Inflammatory macrophage treated with lipopolysaccharide for 4 hours (primary cell): ENCODE data around the gene RNF207.
A peak's percentile ranks its signal among the peaks of the same experiment; 100 is the strongest.

Experiments
- DNase-seq: peaks from one replicate; pipeline ENCODE4 v3.0.0-alpha.2; 2020

The RNF207 gene, protein sequence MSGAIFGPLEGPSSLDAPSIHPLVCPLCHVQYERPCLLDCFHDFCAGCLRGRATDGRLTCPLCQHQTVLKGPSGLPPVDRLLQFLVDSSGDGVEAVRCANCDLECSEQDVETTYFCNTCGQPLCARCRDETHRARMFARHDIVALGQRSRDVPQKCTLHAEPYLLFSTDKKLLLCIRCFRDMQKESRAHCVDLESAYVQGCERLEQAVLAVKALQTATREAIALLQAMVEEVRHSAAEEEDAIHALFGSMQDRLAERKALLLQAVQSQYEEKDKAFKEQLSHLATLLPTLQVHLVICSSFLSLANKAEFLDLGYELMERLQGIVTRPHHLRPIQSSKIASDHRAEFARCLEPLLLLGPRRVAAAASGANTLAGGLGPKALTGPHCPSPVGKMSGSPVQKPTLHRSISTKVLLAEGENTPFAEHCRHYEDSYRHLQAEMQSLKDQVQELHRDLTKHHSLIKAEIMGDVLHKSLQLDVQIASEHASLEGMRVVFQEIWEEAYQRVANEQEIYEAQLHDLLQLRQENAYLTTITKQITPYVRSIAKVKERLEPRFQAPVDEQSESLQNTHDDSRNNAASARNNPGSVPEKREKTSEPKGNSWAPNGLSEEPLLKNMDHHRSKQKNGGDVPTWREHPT

DNA sequence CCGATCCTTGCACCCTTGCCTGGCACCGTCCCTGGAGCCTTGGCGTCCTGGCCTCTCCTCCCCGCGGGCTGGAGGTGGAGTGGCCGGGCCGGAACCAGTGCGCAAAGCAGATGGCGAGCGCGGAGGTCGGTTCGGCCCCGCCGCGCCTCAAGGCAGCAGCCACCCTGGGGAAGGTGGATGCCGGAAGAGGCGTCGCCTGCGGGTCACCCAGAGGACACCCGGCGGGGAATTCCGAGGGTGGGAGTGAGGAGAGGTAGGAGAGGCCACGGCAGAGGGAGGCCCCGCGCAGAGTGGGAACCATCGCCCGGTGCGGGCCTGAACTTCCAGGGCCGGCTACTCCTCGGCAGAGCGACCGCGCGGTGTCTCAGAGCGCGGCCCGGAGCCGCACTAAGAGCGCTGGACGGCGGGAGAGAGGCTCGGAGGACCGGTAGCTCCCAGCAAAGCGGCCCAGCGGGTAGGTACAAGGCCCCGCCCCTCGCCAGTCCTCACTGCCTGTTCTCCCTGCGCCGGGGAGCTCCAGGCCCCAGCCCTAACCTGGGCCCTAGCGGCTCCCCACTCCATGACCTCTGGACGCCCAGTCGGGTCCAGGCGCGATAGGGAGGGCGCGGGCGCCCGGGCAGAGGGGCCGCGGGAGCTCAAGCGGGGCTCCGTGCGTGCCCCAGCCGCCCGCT, at the start of gene RNF207:
Gene RNF207, plus strand, starts transcription at position 271 of the 671 bp plus-strand sequence. CDS start 417 bp downstream, outside the sequence.
- DNase-seq, result peak; percentile 23

- no peak for DNase-seq
Measured at GRCh38 chr1:6157132-6157527, 48.8 kb upstream of the RNF207 start.

DNA sequence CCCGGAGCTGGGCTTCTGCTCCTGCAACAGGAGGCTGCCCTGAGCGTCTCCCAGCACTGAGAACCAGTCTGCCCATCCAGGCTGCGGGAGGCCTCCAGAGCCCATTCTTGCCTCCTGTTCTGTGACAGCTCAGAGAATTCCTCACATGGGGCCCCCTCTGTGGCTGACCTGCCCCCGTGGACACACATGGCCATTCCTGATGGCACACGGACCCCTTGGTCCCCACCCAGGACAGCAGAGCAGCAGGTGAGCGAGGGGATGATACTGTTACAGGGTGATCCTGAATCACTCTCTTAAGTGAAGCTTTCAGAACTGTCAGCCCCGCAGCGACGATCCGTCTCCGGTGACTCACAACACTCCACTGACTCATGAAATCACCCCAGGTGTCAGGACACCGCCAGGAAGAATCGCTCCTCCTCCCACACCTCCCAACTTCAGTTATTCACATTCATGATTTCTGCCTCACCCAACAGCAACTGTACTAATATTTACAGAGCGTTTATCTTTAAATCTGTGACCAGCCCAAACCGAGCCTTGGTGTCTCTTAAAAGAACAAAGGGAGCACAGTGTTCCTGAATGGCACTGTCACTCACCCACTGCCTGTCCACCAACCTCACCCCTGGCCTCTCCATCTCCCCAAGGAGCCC, 48.3 kb upstream of the RNF207 start:
- no peak for DNase-seq

DNA sequence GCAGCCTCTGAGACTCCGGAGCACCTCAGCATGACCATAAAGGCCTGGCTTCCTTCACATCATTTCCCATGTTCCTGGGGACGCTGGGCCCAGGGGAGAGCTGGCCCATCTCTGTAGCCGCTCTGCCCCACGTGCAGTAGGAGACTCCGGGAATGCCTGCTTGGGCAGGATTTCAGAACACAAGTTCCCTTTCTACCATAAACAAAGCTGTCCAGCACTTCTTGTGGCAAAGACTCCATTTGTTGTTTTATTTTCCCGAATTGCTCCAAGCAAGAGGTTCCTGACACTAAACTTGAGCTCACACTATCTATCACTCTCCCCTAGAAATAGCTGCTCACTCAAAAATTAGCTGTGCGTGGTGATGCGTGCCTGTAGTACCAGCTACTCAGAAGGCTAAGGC, 47.7 kb upstream of the RNF207 start:
- no peak for DNase-seq

DNA sequence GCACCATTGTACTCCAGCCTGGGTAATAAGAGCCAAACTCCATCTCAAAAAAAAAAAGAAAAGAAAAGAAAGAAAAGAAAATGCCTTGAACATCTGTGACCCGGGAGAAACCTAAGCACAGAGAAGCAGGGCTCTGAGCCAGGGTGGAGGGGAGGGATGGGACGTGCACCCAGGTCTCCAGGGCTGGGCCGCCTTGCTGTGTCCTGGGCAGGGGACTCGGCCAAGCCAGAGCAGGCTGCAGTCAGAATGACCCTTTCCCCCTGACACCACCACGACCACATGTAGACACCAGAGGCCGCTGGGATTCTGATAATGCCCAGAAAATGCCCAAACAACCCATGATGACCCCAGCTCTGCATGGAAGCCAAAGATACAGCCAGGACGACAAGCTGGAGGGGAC, 43.6 kb upstream of the RNF207 start:
- no peak for DNase-seq

- DNase-seq, result no peak
Measured at GRCh38 chr1:6162773-6163172, 43.1 kb upstream of the RNF207 start.

DNA sequence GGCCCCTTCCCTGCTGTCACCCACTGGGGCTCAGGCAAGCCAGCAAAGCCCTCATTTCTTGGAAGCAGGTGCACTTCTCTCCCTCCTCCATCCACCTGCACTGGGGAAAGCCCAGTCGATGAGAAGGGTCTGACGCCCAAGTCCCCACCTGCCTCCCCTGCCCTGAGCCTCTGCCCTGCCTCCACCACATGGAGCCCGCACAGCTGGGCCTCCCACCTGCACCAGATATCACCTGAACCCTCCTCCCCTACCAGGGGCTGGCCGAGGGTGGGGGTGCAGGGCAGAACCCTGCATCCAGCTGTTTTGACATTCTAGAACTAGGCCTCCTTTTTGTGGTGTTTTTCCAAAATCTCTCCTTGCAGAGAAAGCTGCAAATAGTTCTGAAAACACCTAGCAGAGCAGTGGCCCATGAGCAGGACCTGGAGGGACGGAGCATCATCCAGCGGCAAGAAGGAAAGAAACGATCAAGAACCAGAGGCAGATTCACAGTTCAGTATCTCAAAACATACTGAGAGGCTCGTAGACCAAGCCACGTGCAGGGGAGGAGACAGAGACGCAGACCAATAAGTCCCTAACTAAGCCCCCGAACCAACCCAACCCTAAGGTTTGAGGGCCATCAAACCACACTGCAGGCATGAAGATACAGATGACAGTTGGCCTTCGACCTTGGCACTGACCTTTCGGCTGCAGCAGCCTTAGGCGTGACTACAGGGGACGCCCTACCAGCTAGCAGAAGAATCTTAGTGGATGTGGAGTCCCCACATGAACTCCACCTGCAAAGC, 42.5 kb upstream of the RNF207 start:
- DNase-seq, result no peak

- no peak for DNase-seq
Measured at GRCh38 chr1:6163973-6164617, 41.8 kb upstream of the RNF207 start.

DNA sequence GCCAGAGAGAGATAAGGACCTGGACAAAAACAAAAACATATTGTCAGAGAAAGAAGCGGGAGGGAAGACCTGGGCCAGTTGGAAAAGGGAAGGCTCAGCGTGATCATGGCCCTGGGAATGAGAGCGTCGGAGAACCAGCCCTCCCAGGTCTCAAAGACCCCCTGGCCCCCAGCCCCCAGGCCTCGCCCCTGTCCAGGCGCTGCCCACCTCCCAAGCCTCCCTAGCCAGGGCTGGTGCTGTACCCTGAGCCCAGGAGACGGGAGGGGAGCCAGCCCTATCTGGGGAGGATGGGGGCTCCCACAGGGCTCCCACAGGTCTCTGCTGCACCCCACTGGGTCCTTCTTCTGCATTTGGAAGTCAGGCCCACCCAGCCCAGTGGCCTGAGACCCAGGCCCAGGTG, 40.9 kb upstream of the RNF207 start:
- DNase-seq, result no peak

- no peak for DNase-seq
Measured at GRCh38 chr1:6165441-6165985, 40.4 kb upstream of the RNF207 start.

DNA sequence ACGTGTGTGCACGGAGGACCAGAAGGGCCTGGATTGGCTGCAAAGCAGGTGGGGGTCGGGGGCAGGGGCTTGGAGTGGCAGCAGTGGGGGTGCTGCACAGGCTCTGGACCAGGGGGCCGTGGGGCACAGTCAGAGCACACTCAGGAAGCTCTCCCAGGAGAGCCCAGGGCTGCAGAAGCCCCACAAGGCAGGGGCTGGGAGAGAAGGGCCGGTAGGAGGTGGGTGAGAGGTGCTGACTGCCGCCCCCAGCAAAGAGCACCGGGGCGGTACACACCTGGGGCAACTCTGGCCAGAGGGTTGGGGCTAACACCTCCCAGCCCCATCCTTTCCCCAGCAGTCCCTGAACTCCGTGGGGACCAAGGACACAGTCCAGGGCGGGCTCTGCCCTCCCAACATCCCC, 39.7 kb upstream of the RNF207 start:
- no peak for DNase-seq

DNA sequence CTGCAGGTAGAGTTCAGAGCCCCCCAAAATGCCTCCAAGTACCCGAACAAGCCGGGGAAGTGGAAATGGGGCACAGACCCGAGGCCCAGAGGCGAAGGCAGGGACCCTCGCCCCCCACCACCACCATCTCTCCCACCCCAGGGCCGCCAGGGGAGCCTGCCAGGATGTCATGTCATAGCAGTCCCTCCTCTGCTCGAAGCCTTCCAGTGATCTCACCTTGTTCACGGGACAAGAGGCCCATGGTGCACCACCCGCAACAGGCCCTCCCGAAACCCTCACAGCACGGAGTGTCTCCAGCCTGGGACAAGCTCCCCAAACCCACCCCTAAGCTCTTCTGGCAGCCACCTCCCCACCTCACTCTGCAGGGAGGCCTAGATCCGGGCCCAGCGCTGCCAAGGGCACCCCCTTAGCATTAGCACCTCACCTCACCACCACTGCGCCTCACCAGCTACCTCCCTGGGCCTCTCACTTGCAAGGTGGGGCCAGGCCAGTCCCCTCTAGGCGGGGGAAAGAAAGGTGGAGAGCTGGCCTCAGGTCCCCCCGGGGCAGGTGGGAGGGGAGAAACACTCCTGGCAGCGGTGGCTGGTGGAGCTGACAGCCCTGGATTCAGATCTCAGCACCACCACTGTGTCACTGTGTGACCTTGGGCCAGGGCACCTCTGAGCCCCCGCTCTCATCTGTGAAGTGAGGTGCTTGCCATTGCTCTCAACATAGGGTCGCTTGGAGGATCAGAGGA, 39.1 kb upstream of the RNF207 start:
- no peak for DNase-seq

- no peak for DNase-seq
Measured at GRCh38 chr1:6167391-6168303, 38.3 kb upstream of the RNF207 start.

DNA sequence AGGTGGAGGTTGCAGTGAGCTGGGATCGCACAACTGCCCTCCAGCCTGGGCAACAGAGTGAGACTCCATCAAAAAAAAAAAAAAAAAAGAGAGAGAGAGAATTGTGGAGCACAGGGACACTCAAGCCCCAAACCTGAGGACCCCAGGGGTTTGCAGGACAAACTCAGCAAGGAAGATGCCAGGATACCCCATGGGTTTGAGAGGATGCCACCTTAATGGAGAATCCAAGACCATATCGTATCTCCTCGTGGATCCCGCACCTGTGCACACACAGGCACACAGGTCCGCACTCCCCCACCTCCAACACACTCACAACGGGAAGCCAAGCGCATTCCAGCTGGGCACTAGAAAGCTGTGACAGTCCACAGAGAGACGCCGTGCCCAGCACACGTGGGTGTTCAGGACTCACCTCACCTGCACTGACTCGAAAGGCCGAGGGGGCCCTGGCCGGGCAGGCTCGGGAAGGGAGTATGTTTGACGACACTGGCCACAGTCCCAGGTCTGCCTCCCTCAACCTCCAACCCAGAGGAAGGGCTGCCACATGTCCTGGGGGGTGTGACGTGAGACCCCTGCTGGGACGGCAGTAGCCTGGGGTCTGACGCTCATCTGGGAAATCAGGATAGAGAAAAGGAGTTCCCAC, 36.9 kb upstream of the RNF207 start:
- DNase-seq, result no peak

DNA sequence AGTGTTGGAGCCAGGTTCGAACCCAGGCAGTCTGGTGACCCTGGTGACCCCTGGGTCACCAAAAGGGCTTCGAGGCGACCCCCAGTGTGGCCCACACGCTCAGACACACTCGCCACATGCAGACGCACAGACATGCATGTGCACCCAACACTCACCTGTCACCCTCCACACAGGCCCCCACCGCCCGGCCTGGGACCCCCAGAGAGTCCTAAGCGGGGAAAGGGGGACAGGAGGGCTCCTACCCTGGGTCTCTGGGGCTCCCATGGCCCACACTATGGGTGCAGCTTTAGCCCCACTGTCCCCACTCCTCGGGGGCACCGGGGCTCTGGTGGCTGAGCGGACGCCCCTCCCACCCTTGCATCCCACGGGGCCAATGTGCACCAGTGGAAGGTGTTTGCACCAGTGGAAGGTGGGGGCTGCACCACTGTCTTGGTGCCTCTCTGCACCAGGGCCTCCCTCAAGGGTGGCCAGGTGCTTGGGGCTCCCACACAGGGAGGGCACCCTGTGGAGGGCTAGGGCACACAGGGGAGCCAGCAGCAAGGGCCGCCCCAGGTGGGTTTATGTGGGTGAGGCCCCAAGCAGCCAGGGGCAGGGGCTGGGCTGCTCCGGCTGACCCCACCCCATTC, 35.7 kb upstream of the RNF207 start:
- DNase-seq, result no peak

DNA sequence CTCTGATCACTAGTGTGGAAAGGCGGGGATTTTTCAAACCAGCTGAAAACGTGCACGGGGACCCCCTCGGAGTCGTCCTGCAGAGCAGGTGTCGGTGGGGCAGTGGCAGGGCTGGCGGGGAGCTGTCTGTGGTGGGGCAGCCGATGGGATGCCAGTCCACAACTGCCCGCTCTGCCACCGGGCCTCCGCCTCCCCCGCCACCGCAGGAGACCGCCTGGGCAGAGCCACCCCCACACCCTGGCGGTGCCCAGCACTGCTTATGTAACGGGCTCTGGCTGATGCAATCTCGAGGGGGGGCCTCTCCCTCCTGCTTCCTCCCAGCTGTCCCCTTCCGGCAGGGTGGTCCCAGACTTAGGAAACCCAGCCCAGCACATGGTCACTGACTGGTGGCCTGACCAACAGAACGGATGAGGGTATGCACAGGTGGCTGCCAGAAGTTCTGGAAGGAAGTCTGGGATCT, 35.1 kb upstream of the RNF207 start:
- peak; percentile 13 for DNase-seq

DNA sequence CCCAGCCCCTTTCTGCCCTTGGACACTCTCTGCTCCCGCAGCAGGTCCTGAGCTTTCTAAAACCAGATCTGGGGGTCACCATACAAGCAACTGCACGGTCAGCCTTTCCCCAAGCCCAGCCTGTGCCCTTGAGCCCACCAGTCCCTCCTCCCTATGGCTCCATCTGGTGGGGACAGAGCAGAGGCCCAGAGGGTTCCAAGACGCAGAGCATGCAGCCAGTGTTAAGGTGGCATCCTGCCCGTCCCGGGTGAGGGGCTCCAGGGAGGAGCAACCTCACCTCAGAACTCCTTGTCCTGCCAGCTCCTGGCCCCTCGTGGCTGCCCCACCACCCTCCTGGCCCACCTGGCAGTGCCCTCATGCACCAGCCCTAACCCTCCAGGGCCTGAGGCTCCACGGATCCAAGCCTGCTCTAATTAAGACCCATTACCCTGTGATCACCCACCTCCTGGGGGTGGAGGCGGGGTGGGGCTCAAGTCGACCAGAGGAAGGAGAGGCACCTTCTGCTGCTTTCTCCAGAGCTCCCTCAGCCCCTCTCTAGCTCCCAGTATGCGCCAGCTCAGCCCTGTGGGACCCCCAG, 34.3 kb upstream of the RNF207 start:
- DNase-seq, result no peak

GRCh38 chr1:6172549-6172948, 33.4 kb upstream of the RNF207 start:
- no peak for DNase-seq
